ENCODE data around the gene CXCR6. TPM values are rescaled to one million over a fixed set of nuclear protein-coding genes. Genes with fewer than 3 reads are reported as not detected.

The CXCR6 gene
- total and polyA plus RNA-seq, 2 of the 13 experiments (the other 11 are each of a cell fraction or from before 2014, with no cell fraction given) = not detected

DNA sequence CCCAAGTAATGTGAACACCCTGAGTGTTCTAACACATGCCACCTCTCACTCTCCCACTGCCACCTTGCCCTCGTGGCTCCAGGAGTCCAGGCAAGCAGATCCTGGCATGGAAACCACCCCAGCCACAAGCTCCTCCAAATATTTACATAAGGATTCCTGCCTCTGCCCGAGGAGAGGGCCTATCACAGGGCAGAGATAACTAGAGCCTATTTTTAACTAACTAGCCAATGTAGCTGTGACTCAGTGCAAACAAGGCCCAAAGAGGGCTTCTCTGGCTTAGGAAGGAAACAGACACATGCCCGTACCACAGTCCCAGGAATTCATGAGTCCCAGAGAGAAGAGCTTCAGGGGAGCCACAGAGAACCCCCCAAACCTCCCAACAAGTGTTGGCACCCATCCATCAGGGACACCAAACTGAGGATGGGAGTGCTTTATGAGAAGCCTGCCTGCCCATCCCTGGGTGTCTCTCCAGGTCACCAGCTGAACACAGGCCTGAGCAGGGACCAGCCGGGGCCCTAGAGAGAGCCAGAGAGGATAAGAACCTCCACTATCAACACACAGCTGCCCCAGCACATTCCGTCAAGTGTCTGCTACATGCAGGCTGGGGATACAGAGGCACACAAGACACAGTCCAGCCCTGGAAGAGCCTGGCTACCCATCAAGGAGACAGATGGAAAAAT lies 43.2 kb downstream of the CXCR6 start (continued):
- TF ChIP-seq GLMP (CRISPR knock-in tag; IDR thresholded peaks at IDR 0.05; ENCODE audit: borderline replicate concordance) = no peak
- TF ChIP-seq ZNF564 (CRISPR knock-in tag; IDR thresholded peaks at IDR 0.05) = no peak
- no peak for TF ChIP-seq ZNF558 (CRISPR knock-in tag; IDR thresholded peaks at IDR 0.05; ENCODE audit: borderline replicate concordance)
- no peak for TF ChIP-seq RELA (CRISPR knock-in tag; IDR thresholded peaks at IDR 0.05)
- TF ChIP-seq MAFG (CRISPR knock-in tag; IDR thresholded peaks at IDR 0.05) = no peak
- TF ChIP-seq ZNF274 (CRISPR knock-in tag; IDR thresholded peaks at IDR 0.05) = no peak
- TF ChIP-seq STAT5B (CRISPR knock-in tag; IDR thresholded peaks at IDR 0.05) = no peak
- no peak for TF ChIP-seq ZNF550 (CRISPR knock-in tag; IDR thresholded peaks at IDR 0.05; ENCODE audit: borderline replicate concordance)
- no peak for TF ChIP-seq SMC3 (IDR thresholded peaks at IDR 0.05; ENCODE audit: low read length)
- TF ChIP-seq ZNF24 (IDR thresholded peaks at IDR 0.05) = no peak
- no peak for TF ChIP-seq ZNF570 (CRISPR knock-in tag; IDR thresholded peaks at IDR 0.05; ENCODE audit: borderline replicate concordance)
- TF ChIP-seq, protein P1, sequence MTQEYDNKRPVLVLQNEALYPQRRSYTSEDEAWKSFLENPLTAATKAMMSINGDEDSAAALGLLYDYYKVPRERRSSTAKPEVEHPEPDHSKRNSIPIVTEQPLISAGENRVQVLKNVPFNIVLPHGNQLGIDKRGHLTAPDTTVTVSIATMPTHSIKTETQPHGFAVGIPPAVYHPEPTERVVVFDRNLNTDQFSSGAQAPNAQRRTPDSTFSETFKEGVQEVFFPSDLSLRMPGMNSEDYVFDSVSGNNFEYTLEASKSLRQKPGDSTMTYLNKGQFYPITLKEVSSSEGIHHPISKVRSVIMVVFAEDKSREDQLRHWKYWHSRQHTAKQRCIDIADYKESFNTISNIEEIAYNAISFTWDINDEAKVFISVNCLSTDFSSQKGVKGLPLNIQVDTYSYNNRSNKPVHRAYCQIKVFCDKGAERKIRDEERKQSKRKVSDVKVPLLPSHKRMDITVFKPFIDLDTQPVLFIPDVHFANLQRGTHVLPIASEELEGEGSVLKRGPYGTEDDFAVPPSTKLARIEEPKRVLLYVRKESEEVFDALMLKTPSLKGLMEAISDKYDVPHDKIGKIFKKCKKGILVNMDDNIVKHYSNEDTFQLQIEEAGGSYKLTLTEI (CRISPR knock-in tag; conservative IDR thresholded peaks at IDR 0.05) = no peak
- no peak for TF ChIP-seq NFIC (IDR thresholded peaks at IDR 0.05; ENCODE audit: low read length)
- TF ChIP-seq ELF3 (CRISPR knock-in tag; IDR thresholded peaks at IDR 0.05) = no peak
- no peak for TF ChIP-seq HES4 (CRISPR knock-in tag; IDR thresholded peaks at IDR 0.05; ENCODE audit: borderline replicate concordance)
- TF ChIP-seq, protein P2, sequence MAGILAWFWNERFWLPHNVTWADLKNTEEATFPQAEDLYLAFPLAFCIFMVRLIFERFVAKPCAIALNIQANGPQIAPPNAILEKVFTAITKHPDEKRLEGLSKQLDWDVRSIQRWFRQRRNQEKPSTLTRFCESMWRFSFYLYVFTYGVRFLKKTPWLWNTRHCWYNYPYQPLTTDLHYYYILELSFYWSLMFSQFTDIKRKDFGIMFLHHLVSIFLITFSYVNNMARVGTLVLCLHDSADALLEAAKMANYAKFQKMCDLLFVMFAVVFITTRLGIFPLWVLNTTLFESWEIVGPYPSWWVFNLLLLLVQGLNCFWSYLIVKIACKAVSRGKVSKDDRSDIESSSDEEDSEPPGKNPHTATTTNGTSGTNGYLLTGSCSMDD (CRISPR knock-in tag; IDR thresholded peaks at IDR 0.05) = no peak
- TF ChIP-seq ZNF83 (CRISPR knock-in tag; IDR thresholded peaks at IDR 0.05; ENCODE audit: borderline replicate concordance) = no peak
- peak; percentile 22 for TF ChIP-seq ASH2L (IDR thresholded peaks at IDR 0.05; ENCODE audit: insufficient read length, low read depth, low read length)
- TF ChIP-seq EEA1 (CRISPR knock-in tag; IDR thresholded peaks at IDR 0.05; ENCODE audit: borderline replicate concordance) = no peak
- TF ChIP-seq ZNF576 (CRISPR knock-in tag; IDR thresholded peaks at IDR 0.05) = no peak
- TF ChIP-seq FOXO1 (CRISPR knock-in tag; IDR thresholded peaks at IDR 0.05) = no peak; the same call in 1 of the 2 replicates
- no peak for TF ChIP-seq ZNF572 (CRISPR knock-in tag; IDR thresholded peaks at IDR 0.05)
- TF ChIP-seq, protein P3, sequence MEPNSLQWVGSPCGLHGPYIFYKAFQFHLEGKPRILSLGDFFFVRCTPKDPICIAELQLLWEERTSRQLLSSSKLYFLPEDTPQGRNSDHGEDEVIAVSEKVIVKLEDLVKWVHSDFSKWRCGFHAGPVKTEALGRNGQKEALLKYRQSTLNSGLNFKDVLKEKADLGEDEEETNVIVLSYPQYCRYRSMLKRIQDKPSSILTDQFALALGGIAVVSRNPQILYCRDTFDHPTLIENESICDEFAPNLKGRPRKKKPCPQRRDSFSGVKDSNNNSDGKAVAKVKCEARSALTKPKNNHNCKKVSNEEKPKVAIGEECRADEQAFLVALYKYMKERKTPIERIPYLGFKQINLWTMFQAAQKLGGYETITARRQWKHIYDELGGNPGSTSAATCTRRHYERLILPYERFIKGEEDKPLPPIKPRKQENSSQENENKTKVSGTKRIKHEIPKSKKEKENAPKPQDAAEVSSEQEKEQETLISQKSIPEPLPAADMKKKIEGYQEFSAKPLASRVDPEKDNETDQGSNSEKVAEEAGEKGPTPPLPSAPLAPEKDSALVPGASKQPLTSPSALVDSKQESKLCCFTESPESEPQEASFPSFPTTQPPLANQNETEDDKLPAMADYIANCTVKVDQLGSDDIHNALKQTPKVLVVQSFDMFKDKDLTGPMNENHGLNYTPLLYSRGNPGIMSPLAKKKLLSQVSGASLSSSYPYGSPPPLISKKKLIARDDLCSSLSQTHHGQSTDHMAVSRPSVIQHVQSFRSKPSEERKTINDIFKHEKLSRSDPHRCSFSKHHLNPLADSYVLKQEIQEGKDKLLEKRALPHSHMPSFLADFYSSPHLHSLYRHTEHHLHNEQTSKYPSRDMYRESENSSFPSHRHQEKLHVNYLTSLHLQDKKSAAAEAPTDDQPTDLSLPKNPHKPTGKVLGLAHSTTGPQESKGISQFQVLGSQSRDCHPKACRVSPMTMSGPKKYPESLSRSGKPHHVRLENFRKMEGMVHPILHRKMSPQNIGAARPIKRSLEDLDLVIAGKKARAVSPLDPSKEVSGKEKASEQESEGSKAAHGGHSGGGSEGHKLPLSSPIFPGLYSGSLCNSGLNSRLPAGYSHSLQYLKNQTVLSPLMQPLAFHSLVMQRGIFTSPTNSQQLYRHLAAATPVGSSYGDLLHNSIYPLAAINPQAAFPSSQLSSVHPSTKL (CRISPR knock-in tag; IDR thresholded peaks at IDR 0.05) = peak; percentile 69
